ENCODE data around the gene TOGARAM2. TPM values are rescaled to one million over a fixed set of nuclear protein-coding genes. Genes with fewer than 3 reads are reported as not detected.

TOGARAM2 gene
- total RNA-seq, 1 donor from 2014 or later, result not detected

DNA sequence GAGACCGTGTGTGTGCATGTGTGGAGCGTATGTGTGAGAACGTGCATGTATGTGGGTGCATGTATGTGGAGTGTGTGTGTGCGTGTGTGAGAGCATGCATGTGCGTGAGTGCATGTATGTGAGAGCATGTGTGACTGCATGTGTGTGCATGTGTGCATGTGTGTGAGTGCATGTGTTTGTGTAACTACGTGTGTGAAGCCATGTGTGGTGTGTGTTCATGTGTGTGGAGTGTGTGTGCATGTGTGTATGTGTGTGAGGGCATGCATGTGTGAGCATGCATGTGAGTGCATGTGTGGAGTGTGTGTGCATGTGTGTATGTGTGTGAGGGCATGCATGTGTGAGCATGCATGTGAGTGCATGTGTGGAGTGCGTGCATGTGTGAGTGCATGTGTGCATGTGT, 24.2 kb downstream of the TOGARAM2 start:
- no peak overlapping the region for H3K4me3 ChIP-seq (ENCODE audit: low read depth, low read length)
- DNase-seq (ENCODE audit: low read depth), result no peak
- TF ChIP-seq CTCF (conservative IDR thresholded peaks at IDR 0.05; ENCODE audit: low read depth, low read length), result no peak

DNA sequence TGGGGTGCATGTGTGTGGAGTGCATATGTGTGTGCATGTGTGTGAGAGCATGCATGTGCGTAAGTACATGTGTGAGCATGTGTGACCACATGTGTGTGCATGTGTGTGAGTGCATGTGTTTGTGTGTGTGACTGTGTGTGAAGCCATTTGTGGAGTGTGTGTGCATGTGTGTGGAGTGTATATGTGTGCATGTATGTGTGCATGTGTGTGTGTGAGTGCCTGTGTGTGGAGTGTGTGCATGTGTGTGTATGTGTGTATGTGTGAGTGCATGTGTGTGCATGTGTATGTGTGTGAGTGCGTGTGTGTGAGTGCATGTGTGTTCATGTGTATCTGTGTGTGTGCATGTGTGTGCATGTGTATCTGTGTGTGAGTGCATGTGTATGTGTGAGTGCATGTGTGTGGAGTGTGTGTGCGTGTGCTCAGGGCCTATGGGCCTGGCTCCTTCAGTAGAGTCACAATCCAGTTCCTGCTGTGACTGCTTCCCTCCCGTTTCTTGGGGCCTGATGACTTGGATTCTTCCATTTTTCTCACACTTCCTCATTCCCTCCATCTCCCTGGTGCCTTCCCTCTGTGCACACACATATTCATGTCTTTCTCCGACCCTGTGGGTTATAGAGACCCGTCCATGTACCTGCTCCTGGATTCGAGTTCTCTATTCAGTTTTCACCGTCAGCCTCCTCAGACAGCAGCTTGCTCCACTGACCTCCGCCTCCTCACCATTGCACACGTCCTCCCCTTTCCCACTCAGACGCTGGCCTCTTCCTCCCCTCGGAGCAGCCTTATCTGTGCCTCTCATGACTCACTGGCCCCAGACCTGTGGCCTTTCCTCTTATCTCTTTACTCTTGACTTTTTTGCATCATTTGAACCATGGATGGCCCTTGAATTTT, 25.2 kb downstream of the TOGARAM2 start:
- H3K4me3 ChIP-seq (ENCODE audit: low read depth, low read length), result no peak overlapping the region
- TF ChIP-seq CTCF (conservative IDR thresholded peaks at IDR 0.05; ENCODE audit: low read depth, low read length), result no peak
- DNase-seq (ENCODE audit: low read depth), result no peak

GRCh38 chr2:29006980-29007301, 25.8 kb downstream of the TOGARAM2 start:
- no peak for DNase-seq (ENCODE audit: low read depth)
- TF ChIP-seq CTCF (conservative IDR thresholded peaks at IDR 0.05; ENCODE audit: low read depth, low read length), result no peak
- H3K4me3 ChIP-seq (ENCODE audit: low read depth, low read length), result no peak overlapping the region

DNA sequence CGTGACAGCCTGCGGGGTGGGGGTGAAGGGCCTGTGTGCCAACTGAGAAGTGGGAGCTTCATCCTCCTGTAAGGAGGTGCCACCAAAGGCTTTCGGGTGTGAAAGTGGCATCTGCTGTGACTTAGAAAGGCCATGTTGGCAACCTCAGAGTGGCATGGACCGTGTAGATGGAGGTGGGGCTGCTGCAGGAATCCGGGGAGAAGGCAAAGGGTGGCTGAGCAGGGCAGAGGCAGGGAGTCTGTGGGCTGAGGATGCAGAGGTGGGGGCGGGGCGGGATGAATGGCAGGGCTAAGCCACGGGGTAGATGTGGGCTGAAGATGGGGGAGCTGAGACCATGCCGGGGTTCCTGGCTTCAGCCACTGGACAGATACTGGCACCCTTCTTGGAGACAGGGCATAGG, 28.2 kb downstream of the TOGARAM2 start:
- no peak for DNase-seq (ENCODE audit: low read depth)
- no peak overlapping the region for H3K4me3 ChIP-seq (ENCODE audit: low read depth, low read length)
- TF ChIP-seq CTCF (conservative IDR thresholded peaks at IDR 0.05; ENCODE audit: low read depth, low read length), result no peak

- no peak for TF ChIP-seq CTCF (conservative IDR thresholded peaks at IDR 0.05; ENCODE audit: low read depth, low read length)
- DNase-seq (ENCODE audit: low read depth), result no peak
- no peak overlapping the region for H3K4me3 ChIP-seq (ENCODE audit: low read depth, low read length)
Measured at GRCh38 chr2:29009711-29010677, 28.9 kb downstream of the TOGARAM2 start.

DNA sequence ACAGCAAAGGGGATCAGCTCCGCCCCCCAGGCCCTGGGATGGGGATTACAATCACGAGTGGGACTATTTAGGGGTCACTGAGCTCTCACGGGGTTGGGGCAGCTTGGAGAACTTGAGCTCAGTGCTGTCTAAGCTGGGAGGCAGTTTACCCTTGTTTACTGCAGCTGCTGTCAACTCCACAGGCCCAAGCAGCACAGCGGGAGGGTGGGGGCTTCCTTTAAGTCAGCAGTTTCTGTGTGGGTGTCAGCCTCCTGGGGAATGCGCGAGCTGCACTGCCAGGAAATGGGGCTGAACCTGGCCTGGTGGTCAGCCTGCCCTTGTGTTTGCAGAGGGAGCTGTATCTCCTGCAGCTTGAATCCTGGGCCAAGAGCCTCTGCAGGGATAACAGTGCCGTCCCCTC, 29.8 kb downstream of the TOGARAM2 start:
- no peak overlapping the region for H3K4me3 ChIP-seq (ENCODE audit: low read depth, low read length)
- no peak for TF ChIP-seq CTCF (conservative IDR thresholded peaks at IDR 0.05; ENCODE audit: low read depth, low read length)
- no peak for DNase-seq (ENCODE audit: low read depth)

Measured in epithelial cell of proximal tubule (primary cell).